ENCODE data around the gene CCDC102B. TPM values are rescaled to one million over a fixed set of nuclear protein-coding genes. Genes with fewer than 3 reads are reported as not detected.

The CCDC102B gene
- total RNA-seq, 4 donors from 2014 or later, result 12.9 to 17.1 (median 16.2) TPM

- H3K27ac ChIP-seq, result no peak overlapping the region
Measured at GRCh38 chr18:68837665-68838451, 40.0 kb downstream of the CCDC102B start.

GRCh38 chr18:68839701-68840100 is 41.8 kb downstream of the CCDC102B start:
- no peak for DNase-seq
- WGBS, 2 donors, result 81 to 84% methylated on average over 4 of the region's 4 CpGs

More at GRCh38 chr18:68837665-68838451, 40.0 kb downstream of the CCDC102B start:
- intact Hi-C loops (cut with DNase I), result no loop called here
- WGBS, 2 donors, result 84 to 86% methylated on average over 7 of the region's 7 CpGs
- no peaks in the 10 kb centered on the region for H3K27me3 ChIP-seq
- H3K4me1 ChIP-seq, result no peaks in the 10 kb centered on the region
- no peaks in the 10 kb centered on the region for H3K9me3 ChIP-seq
- H3K36me3 ChIP-seq, result no peaks in the 10 kb centered on the region
- H3K4me3 ChIP-seq (replicated peaks in 1 of 3), result no peak overlapping the region
- DNase-seq, result no peak
- TF ChIP-seq POLR2A (IDR thresholded peaks at IDR 0.05), result no peak
- TF ChIP-seq CTCF (IDR thresholded peaks at IDR 0.05), result no peak

GRCh38 chr18:68840554-68841263 is 42.8 kb downstream of the CCDC102B start:
- WGBS, 2 donors, result 71 to 74% methylated on average over 7 of the region's 7 CpGs
- H3K9me3 ChIP-seq, result no peaks in the 10 kb centered on the region
- TF ChIP-seq CTCF (IDR thresholded peaks at IDR 0.05) (no peak), POLR2A (IDR thresholded peaks at IDR 0.05) (no peak)
- DNase-seq, result no peak
- H3K27me3 ChIP-seq, result no peaks in the 10 kb centered on the region
- H3K36me3 ChIP-seq, result no peaks in the 10 kb centered on the region
- intact Hi-C loops (cut with DNase I), result no loop called here
- H3K4me1 ChIP-seq, result no peaks in the 10 kb centered on the region
- H3K4me3 ChIP-seq (replicated peaks in 1 of 3), result no peak overlapping the region
- peak overlapping the region in 1 of 3 donors; percentile 24 for H3K27ac ChIP-seq

More at GRCh38 chr18:68839701-68840100, 41.8 kb downstream of the CCDC102B start:
- Histone ChIP-seq H3K36me3 (no peaks in the 10 kb centered on the region), H3K4me1 (no peaks in the 10 kb centered on the region), H3K27me3 (no peaks in the 10 kb centered on the region), H3K9me3 (no peaks in the 10 kb centered on the region), H3K27ac (no peak overlapping the region), H3K4me3 (replicated peaks in 1 of 3) (no peak overlapping the region)
- no peak for TF ChIP-seq POLR2A (IDR thresholded peaks at IDR 0.05)
- TF ChIP-seq CTCF (IDR thresholded peaks at IDR 0.05), result no peak
- intact Hi-C loops (cut with DNase I), result no loop called here

- Histone ChIP-seq H3K9me3 (no peaks in the 10 kb centered on the region), H3K4me1 (no peaks in the 10 kb centered on the region), H3K4me3 (replicated peaks in 1 of 3) (no peak overlapping the region), H3K27me3 (no peaks in the 10 kb centered on the region), H3K27ac (peak overlapping the region in 1 of 3 donors; percentile 24), H3K36me3 (no peaks in the 10 kb centered on the region)
- TF ChIP-seq CTCF (IDR thresholded peaks at IDR 0.05), result no peak
- no peak for TF ChIP-seq POLR2A (IDR thresholded peaks at IDR 0.05)
- intact Hi-C loops (cut with DNase I), result no loop called here
- DNase-seq, result no peak
Measured at GRCh38 chr18:68841301-68841700, 43.4 kb downstream of the CCDC102B start.

- Histone ChIP-seq H3K4me1 (no peaks in the 10 kb centered on the region), H3K36me3 (no peaks in the 10 kb centered on the region), H3K27me3 (no peaks in the 10 kb centered on the region), H3K27ac (no peak overlapping the region), H3K9me3 (no peaks in the 10 kb centered on the region), H3K4me3 (replicated peaks in 1 of 3) (no peak overlapping the region)
- TF ChIP-seq POLR2A (IDR thresholded peaks at IDR 0.05), result no peak
- no peak for TF ChIP-seq CTCF (IDR thresholded peaks at IDR 0.05)
- DNase-seq, result no peak
- intact Hi-C loops (cut with DNase I), result no loop called here
- WGBS, 2 donors, result 83 to 88% methylated on average over 2 of the region's 2 CpGs
Measured at GRCh38 chr18:68842951-68843350, 45.1 kb downstream of the CCDC102B start.

Data from thyroid gland (tissue), 4 donors.